ENCODE data around the gene POLD1. TPM values are rescaled to one million over a fixed set of nuclear protein-coding genes. Genes with fewer than 3 reads are reported as not detected.

POLD1 gene
- total and polyA plus RNA-seq, 8 donors: 11.4 to 98.0 (median 32.3) TPM

- no peaks in the 10 kb centered on the region for H3K36me3 ChIP-seq
- TF ChIP-seq POLR2A (IDR thresholded peaks at IDR 0.05) (no peak), POLR2AphosphoS5 (IDR thresholded peaks at IDR 0.05) (no peak), EP300 (IDR thresholded peaks at IDR 0.05) (no peak)
- TF ChIP-seq, protein P1, sequence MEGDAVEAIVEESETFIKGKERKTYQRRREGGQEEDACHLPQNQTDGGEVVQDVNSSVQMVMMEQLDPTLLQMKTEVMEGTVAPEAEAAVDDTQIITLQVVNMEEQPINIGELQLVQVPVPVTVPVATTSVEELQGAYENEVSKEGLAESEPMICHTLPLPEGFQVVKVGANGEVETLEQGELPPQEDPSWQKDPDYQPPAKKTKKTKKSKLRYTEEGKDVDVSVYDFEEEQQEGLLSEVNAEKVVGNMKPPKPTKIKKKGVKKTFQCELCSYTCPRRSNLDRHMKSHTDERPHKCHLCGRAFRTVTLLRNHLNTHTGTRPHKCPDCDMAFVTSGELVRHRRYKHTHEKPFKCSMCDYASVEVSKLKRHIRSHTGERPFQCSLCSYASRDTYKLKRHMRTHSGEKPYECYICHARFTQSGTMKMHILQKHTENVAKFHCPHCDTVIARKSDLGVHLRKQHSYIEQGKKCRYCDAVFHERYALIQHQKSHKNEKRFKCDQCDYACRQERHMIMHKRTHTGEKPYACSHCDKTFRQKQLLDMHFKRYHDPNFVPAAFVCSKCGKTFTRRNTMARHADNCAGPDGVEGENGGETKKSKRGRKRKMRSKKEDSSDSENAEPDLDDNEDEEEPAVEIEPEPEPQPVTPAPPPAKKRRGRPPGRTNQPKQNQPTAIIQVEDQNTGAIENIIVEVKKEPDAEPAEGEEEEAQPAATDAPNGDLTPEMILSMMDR (IDR thresholded peaks at IDR 0.05): no peak
- H3K4me3 ChIP-seq: no peak overlapping the region
- no peak for DNase-seq
- peaks cover 0 to 30% (median 8%) of the 10 kb centered on the region in 3 donors for H3K27me3 ChIP-seq
- H3K4me1 ChIP-seq: no peaks in the 10 kb centered on the region
- H3K9me3 ChIP-seq: no peaks in the 10 kb centered on the region
- intact Hi-C loops (cut with DNase I; ENCODE audit: low total_unique reads): no loop called here
- WGBS, 5 donors: 88 to 95% (median 90%) methylated on average over 10 of the region's 10 CpGs
- H3K27ac ChIP-seq: no peak overlapping the region
These were observed 63.6 kb downstream of the POLD1 start for GRCh38 chr19:50447750-50448149.

DNA sequence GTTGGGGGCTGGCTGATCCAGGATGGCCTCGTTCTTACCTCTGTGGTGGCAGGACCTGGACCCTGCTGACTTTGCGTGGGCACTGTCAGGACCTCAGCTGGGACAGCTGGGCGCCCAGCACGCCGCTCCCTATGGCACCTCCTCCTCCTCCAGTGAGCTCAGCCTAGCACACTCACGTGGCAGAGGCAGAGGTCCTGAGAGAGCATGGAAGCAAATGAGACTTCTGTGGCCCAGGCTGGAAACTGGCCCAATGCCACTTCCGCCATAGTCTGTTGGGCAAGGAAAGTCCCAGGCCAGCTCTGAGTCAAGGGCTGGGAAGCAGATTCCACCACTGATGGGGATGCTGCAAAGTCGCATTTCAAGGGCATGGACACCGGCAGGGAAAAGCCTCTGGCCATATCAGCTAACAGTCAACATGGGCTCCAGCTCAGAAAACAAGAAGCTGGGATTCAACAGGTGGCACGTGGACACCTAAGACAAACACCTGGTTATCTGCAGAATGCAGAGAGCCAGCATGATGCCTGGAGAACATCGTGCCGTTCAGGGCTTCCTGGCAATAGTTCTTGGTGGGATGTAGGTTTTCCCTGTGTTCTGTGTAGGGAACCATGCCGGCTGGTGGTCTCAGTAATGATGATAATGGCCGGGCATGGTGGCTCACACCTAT lies 65.2 kb downstream of the POLD1 start:
- H3K27me3 ChIP-seq: peaks cover 0 to 30% (median 8%) of the 10 kb centered on the region in 3 donors
- no peak for TF ChIP-seq POLR2A (IDR thresholded peaks at IDR 0.05)
- no peak for TF ChIP-seq EP300 (IDR thresholded peaks at IDR 0.05)
- TF ChIP-seq, protein P1 (IDR thresholded peaks at IDR 0.05): no peak
- no peak for TF ChIP-seq POLR2AphosphoS5 (IDR thresholded peaks at IDR 0.05)
- H3K4me3 ChIP-seq: no peak overlapping the region
- intact Hi-C loops (cut with DNase I; ENCODE audit: low total_unique reads): no loop called here
- no peak for DNase-seq
- H3K36me3 ChIP-seq: no peaks in the 10 kb centered on the region
- no peaks in the 10 kb centered on the region for H3K4me1 ChIP-seq
- WGBS, 5 donors: 62 to 72% (median 66%) methylated on average over 14 of the region's 14 CpGs
- H3K27ac ChIP-seq: no peak overlapping the region
- no peaks in the 10 kb centered on the region for H3K9me3 ChIP-seq

GRCh38 chr19:50450369-50451222 lies 66.4 kb downstream of the POLD1 start:
- no peaks in the 10 kb centered on the region for H3K36me3 ChIP-seq
- H3K27me3 ChIP-seq: peaks cover 0 to 30% (median 8%) of the 10 kb centered on the region in 3 donors
- TF ChIP-seq POLR2AphosphoS5 (IDR thresholded peaks at IDR 0.05) (no peak), EP300 (IDR thresholded peaks at IDR 0.05) (no peak), POLR2A (IDR thresholded peaks at IDR 0.05) (no peak)
- TF ChIP-seq, protein P1 (IDR thresholded peaks at IDR 0.05): no peak
- no peak for DNase-seq
- no peak overlapping the region for H3K27ac ChIP-seq
- no peak overlapping the region for H3K4me3 ChIP-seq
- no peaks in the 10 kb centered on the region for H3K4me1 ChIP-seq
- intact Hi-C loops (cut with DNase I; ENCODE audit: low total_unique reads): no loop called here
- WGBS, 5 donors: 50 to 78% (median 61%) methylated on average over 9 to 30 of the region's 30 CpGs
- H3K9me3 ChIP-seq: no peaks in the 10 kb centered on the region

GRCh38 chr19:50451223-50451534 lies 67.0 kb downstream of the POLD1 start:
- no peak for DNase-seq
- peaks cover 0 to 30% (median 8%) of the 10 kb centered on the region in 3 donors for H3K27me3 ChIP-seq
- H3K4me1 ChIP-seq: no peaks in the 10 kb centered on the region
- intact Hi-C loops (cut with DNase I; ENCODE audit: low total_unique reads): no loop called here
- no peak overlapping the region for H3K27ac ChIP-seq
- H3K9me3 ChIP-seq: no peaks in the 10 kb centered on the region
- H3K36me3 ChIP-seq: no peaks in the 10 kb centered on the region
- no peak for TF ChIP-seq EP300 (IDR thresholded peaks at IDR 0.05)
- no peak for TF ChIP-seq POLR2A (IDR thresholded peaks at IDR 0.05)
- TF ChIP-seq POLR2AphosphoS5 (IDR thresholded peaks at IDR 0.05): no peak
- TF ChIP-seq, protein P1 (IDR thresholded peaks at IDR 0.05): no peak
- no peak overlapping the region for H3K4me3 ChIP-seq
- 32 to 50% (median 41%) methylated on average over 12 to 13 of the region's 13 CpGs for WGBS, 5 donors

Measured in stomach (tissue), 9 donors.